IMR-90 (cell line): ENCODE measurements around the gene SLC46A1. TPM values are rescaled to one million over a fixed set of nuclear protein-coding genes. Genes with fewer than 3 reads are reported as not detected.

ENCODE experiments used
- ATAC-seq: fragments of 200-7000 bp; cut with Tn5 transposase; 2 replicates; pipeline ENCODE4 v1.9.1; 2020; ENCODE audit warnings: low read depth, mild to moderate bottlenecking, moderate library complexity
- BruUV-seq: library from RNA; stranded (reverse); fragments of 400-500 nt; replicated peaks from 2 replicates; lab custom pipeline; 2021; lab: Mats Ljungman, UMichigan
- CTCF ChIA-PET: fragments of 300-600 bp; formaldehyde crosslinking; extraction: SDS; loops from one replicate; lab custom pipeline; 2021; ENCODE audit warnings: antibody characterized with exemption; lab: Yijun Ruan, JAX
- POLR2A ChIA-PET: fragments of 300-600 bp; sonication (Branson Sonifier 250); formaldehyde crosslinking; loops from one replicate; lab custom pipeline; 2022; ENCODE audit warnings: antibody characterized with exemption; ENCODE audit not compliant: unreplicated experiment; lab: Charles Lee
- DNase-seq: peaks from one replicate; pipeline ENCODE4 v3.0.0; 2013
- H2AFZ ChIP-seq: replicated peaks from 2 replicates; pipeline ENCODE3; 2013; ENCODE audit warnings: low read length, mild to moderate bottlenecking; ENCODE audit not compliant: poor library complexity
- H2AK5ac ChIP-seq: 2 replicates; pipeline ENCODE4 v1.6.1; 2013; ENCODE audit warnings: low read depth, low read length, inconsistent platforms
- H2AK9ac ChIP-seq: replicated peaks from 2 replicates; pipeline ENCODE3; 2013; ENCODE audit warnings: mild to moderate bottlenecking, low read depth, low read length, moderate library complexity; ENCODE audit not compliant: poor library complexity
- H2BK120ac ChIP-seq: 2 replicates; pipeline ENCODE4 v1.6.1; 2013; ENCODE audit warnings: low read depth, low read length, inconsistent platforms
- H2BK15ac ChIP-seq: 3 replicates; pipeline ENCODE4 v1.6.1; 2013; ENCODE audit warnings: low read depth, low read length, inconsistent platforms
- H2BK20ac ChIP-seq: 2 replicates; pipeline ENCODE4 v1.6.1; 2013; ENCODE audit warnings: low read depth, mild to moderate bottlenecking, inconsistent platforms, low read length, moderate library complexity
- H2BK5ac ChIP-seq: 2 replicates; pipeline ENCODE4 v1.6.1; 2013; ENCODE audit warnings: mild to moderate bottlenecking, low read depth, low read length, inconsistent platforms; ENCODE audit not compliant: poor library complexity, severe bottlenecking
- H3K14ac ChIP-seq: replicated peaks from 2 replicates; pipeline ENCODE4 v1.6.1; 2013; ENCODE audit warnings: low read depth, low read length, inconsistent platforms
- H3K18ac ChIP-seq: 2 replicates; pipeline ENCODE4 v1.6.1; 2013; ENCODE audit warnings: low read depth, low read length, control low read depth
- H3K23ac ChIP-seq: 2 replicates; pipeline ENCODE4 v1.6.1; 2013; ENCODE audit warnings: low read depth, low read length, inconsistent platforms
- H3K27ac ChIP-seq: 2 replicates; pipeline ENCODE4 v1.5.1; 2013; ENCODE audit warnings: mild to moderate bottlenecking, control low read depth, low read length; ENCODE audit not compliant: insufficient read depth
- H3K27me3 ChIP-seq: 2 replicates; pipeline ENCODE4 v1.6.1; 2013; ENCODE audit warnings: low read length; ENCODE audit not compliant: control insufficient read depth, insufficient read depth
- H3K36me3 ChIP-seq: 2 replicates; pipeline ENCODE4 v1.6.1; 2013; ENCODE audit warnings: low read length, mixed read lengths; ENCODE audit not compliant: control insufficient read depth, insufficient read depth
- H3K4ac ChIP-seq: 2 replicates; pipeline ENCODE4 v1.6.1; 2013; ENCODE audit warnings: low read depth, low read length, inconsistent platforms
- H3K4me1 ChIP-seq: 2 replicates; pipeline ENCODE4 v1.6.1; 2013; ENCODE audit warnings: low read length, mixed read lengths; ENCODE audit not compliant: control insufficient read depth, insufficient read depth
- H3K4me2 ChIP-seq: 2 replicates; pipeline ENCODE4 v1.6.1; 2013; ENCODE audit warnings: low read depth, mild to moderate bottlenecking, control low read depth, low read length, moderate library complexity
- H3K4me3 ChIP-seq: 2 replicates; pipeline ENCODE4 v1.5.1; 2013; ENCODE audit warnings: low read depth, mild to moderate bottlenecking, control low read depth, low read length, moderate library complexity; ENCODE audit not compliant: insufficient read depth
- H3K56ac ChIP-seq: 2 replicates; pipeline ENCODE4 v1.6.1; 2013; ENCODE audit warnings: low read length, inconsistent platforms; ENCODE audit not compliant: insufficient read depth; ENCODE audit errors: extremely low read depth
- H3K79me1 ChIP-seq, 2 experiments: 2 replicates each; pipeline ENCODE4 v1.6.1; 2013; ENCODE audit warnings: low read length in 2 of 2, inconsistent platforms in 1 of 2, low read depth in 1 of 2
- H3K9ac ChIP-seq: 2 replicates; pipeline ENCODE4 v1.6.1; 2013; ENCODE audit warnings: low read depth, low read length, control low read depth
- H3K9me1 ChIP-seq: 2 replicates; pipeline ENCODE4 v1.6.1; 2013; ENCODE audit warnings: low read length, inconsistent platforms; ENCODE audit not compliant: insufficient read depth
- H3K9me3 ChIP-seq: 2 replicates; pipeline ENCODE4 v1.6.1; 2013; ENCODE audit warnings: low read length; ENCODE audit not compliant: control insufficient read depth, insufficient read depth
- H4K20me1 ChIP-seq: 2 replicates; pipeline ENCODE4 v1.6.1; 2013; ENCODE audit warnings: low read length, inconsistent platforms; ENCODE audit not compliant: insufficient read depth
- H4K5ac ChIP-seq: 2 replicates; pipeline ENCODE4 v1.6.1; 2013; ENCODE audit warnings: mild to moderate bottlenecking, low read depth, low read length, control low read depth
- H4K8ac ChIP-seq, 2 experiments: 2 replicates each; pipeline ENCODE4 v1.6.1; 2013; ENCODE audit warnings: low read depth in 2 of 2, low read length in 2 of 2, control low read depth in 1 of 2, inconsistent platforms in 1 of 2
- H4K91ac ChIP-seq: 2 replicates; pipeline ENCODE4 v1.6.1; 2013; ENCODE audit warnings: low read depth, low read length, inconsistent platforms; ENCODE audit not compliant: insufficient read depth
- MXI1 ChIP-seq: IDR thresholded peaks from 2 replicates; pipeline ENCODE4 v1.6.1; 2012; ENCODE audit warnings: low read depth, mild to moderate bottlenecking, low read length, moderate library complexity, borderline replicate concordance
- USF2 ChIP-seq: fragments of 150-350 bp; IDR thresholded peaks from 2 replicates; pipeline ENCODE4 v1.6.1; 2017; ENCODE audit warnings: mild to moderate bottlenecking, antibody characterized with exemption, low read length, low read depth
- WGBS, 2 experiments: methylation state at CpG; one replicate each; pipeline versions ENCODE4 v1.1.5 to v1.1.7; 2013; ENCODE audit warnings: missing lambda C conversion rate in 2 of 2; ENCODE audit not compliant: insufficient read length in 1 of 2; ENCODE audit errors: extremely low coverage in 2 of 2; 5-methylcytosine and 5-hydroxymethylcytosine counted together
- dilution Hi-C: fragments of 300-500 bp; cut with HindIII; formaldehyde crosslinking; loops from one replicate; pipeline ENCODE4 v1.14.3; 2018; ENCODE audit warnings: low sequenced_read_pairs; ENCODE audit not compliant: unreplicated experiment
- in situ Hi-C: fragments of 300-500 bp; cut with MboI; formaldehyde crosslinking; loops from 3 replicates; pipeline ENCODE4 v1.14.3; 2019; ENCODE audit warnings: low sequenced_read_pairs, inconsistent platforms, mixed read lengths
- intact Hi-C: fragments of 100-400 bp; cut with micrococcal nuclease; formaldehyde crosslinking; loops from 2 replicates; pipeline ENCODE4 v1.10.0; 2022
- polyA plus RNA-seq, 3 experiments: library from polyadenylated mRNA; depleted of rRNA; stranded (reverse); fragments of >200 nt; gene quantifications; 2 replicates each; pipeline ENCODE4 v1.2.3, GENCODE V29; 2012; ENCODE audit warnings: low replicate concordance in 1 of 3
- total RNA-seq: library from RNA; depleted of rRNA; stranded (reverse); fragments of >200 nt; gene quantifications from 2 replicates; pipeline ENCODE4 v1.2.3, GENCODE V29; 2012

SLC46A1 gene
- total and polyA plus RNA-seq, 2 of the 4 experiments (the other 2 are of a cell fraction), result 2.7 to 3.9 TPM

GRCh38 chr17:28399808-28400207 lies 6.2 kb downstream of the SLC46A1 start:
- no peak for ATAC-seq
- Histone ChIP-seq H3K56ac (no peak overlapping the region), H2AK5ac (no peak overlapping the region), H3K9me1 (peaks cover 15% of the 10 kb centered on the region), H4K91ac (no peak overlapping the region), H3K9ac (no peak overlapping the region), H3K18ac (no peak overlapping the region), H2BK20ac (no peak overlapping the region), H3K27me3 (no peaks in the 10 kb centered on the region), H3K27ac (no peak overlapping the region), H4K5ac (no peak overlapping the region), H4K8ac (no peak overlapping the region), H3K4ac (no peak overlapping the region), H4K20me1 (no peaks in the 10 kb centered on the region), H3K4me2 (no peak overlapping the region), H2AFZ (no peak overlapping the region), H3K23ac (no peak overlapping the region), H2AK9ac (no peak overlapping the region), H2BK15ac (no peak overlapping the region), H3K4me3 (no peak overlapping the region), H3K9me3 (no peaks in the 10 kb centered on the region), H3K79me1 (no peaks in the 10 kb centered on the region), H3K36me3 (peaks cover 28% of the 10 kb centered on the region), H2BK120ac (no peak overlapping the region), H2BK5ac (no peak overlapping the region), H3K4me1 (peaks cover 3% of the 10 kb centered on the region), H3K14ac (no peak overlapping the region)
- DNase-seq, result no peak
- no TSS peak for BruUV-seq
- dilution Hi-C loops (no loop called here), in situ Hi-C loops (no loop called here), intact Hi-C loops (loop anchor here (10.0 kb wide), 1 partner anchor 145 kb away; no protein-coding TSS in a partner anchor)
- TF ChIP-seq MXI1 (no peak), USF2 (no peak)
- ChIA-PET POLR2A (no interaction called here), CTCF (no interaction called here)
- no CpG with 5 or more reads among the region's 4 CpGs for WGBS, 2 experiments
